ENCODE results near the gene DEFB114.

DEFB114 gene

GRCh38 chr6:49934770-49935169 lies 29.2 kb downstream of the DEFB114 start:
- DNase-seq = no peak

GRCh38 chr6:49933526-49933925 lies 30.4 kb downstream of the DEFB114 start:
- no peak for DNase-seq

GRCh38 chr6:49929340-49929739 lies 34.6 kb downstream of the DEFB114 start:
- DNase-seq = no peak

- DNase-seq = no peak
Observed at GRCh38 chr6:49923826-49924225, 40.1 kb downstream of the DEFB114 start.

GRCh38 chr6:49919935-49920644 lies 43.9 kb downstream of the DEFB114 start:
- DNase-seq = no peak

GRCh38 chr6:49919261-49919660 lies 44.7 kb downstream of the DEFB114 start:
- no peak for DNase-seq

- DNase-seq = no peak
Observed at GRCh38 chr6:49918787-49919186, 45.2 kb downstream of the DEFB114 start.

GRCh38 chr6:49915035-49915434 lies 48.9 kb downstream of the DEFB114 start:
- no peak for DNase-seq

GRCh38 chr6:49913636-49914375 lies 50.2 kb downstream of the DEFB114 start:
- no peak for DNase-seq

GRCh38 chr6:49912196-49912595 lies 51.8 kb downstream of the DEFB114 start:
- DNase-seq = no peak

GRCh38 chr6:49911252-49911651 lies 52.7 kb downstream of the DEFB114 start:
- DNase-seq = no peak
